HCT116 (cell line): ENCODE results near the gene OTUB2. TPM values are rescaled to one million over a fixed set of nuclear protein-coding genes. Genes with fewer than 3 reads are reported as not detected.
A peak's percentile ranks its signal among the peaks of the same experiment; 100 is the strongest.

Source experiments
- ATAC-seq: fragments of 200-7000 bp; cut with Tn5 transposase; 2 replicates; pipeline ENCODE4 v1.9.1; 2020; ENCODE audit warnings: mild to moderate bottlenecking, moderate library complexity
- BruUV-seq: library from RNA; stranded (reverse); fragments of 400-500 nt; replicated peaks from 2 replicates; lab custom pipeline; 2021; lab: Mats Ljungman, UMichigan
- CTCF ChIA-PET: fragments of 300-600 bp; sonication (Branson Sonifier 250); formaldehyde crosslinking; loops from one replicate; lab custom pipeline; 2021; ENCODE audit warnings: antibody characterized with exemption; lab: Charles Lee
- POLR2A ChIA-PET: fragments of 300-600, 350-600 bp; sonication (Branson Sonifier 250); formaldehyde crosslinking; loops from one replicate; lab custom pipeline; 2021; ENCODE audit warnings: antibody characterized with exemption; lab: Charles Lee
- RAD21 ChIA-PET, 2 experiments: fragments of 300-600 bp; sonication (Branson Sonifier 250); formaldehyde crosslinking; loops; one replicate each; lab custom pipeline; 2023; ENCODE audit warnings: low total read pairs in 2 of 2; ENCODE audit not compliant: uncharacterized antibody in 2 of 2, unreplicated experiment in 2 of 2, low non-redundant PET in 1 of 2; lab: Charles Lee
- DNase-seq: peaks from one replicate; pipeline ENCODE4 v3.0.0-alpha.2; 2010; ENCODE audit warnings: low read depth, low spot score
- H2AFZ ChIP-seq: fragments of 200-600 bp; shearing (Covaris generic), sonication (generic); 2 replicates; pipeline ENCODE4 v1.6.1; 2017; ENCODE audit warnings: low read depth, mixed run types, mixed read lengths, antibody characterized with exemption, low read length; ENCODE audit not compliant: poor library complexity, severe bottlenecking
- H3K27ac ChIP-seq: 2 replicates; pipeline ENCODE4 v1.5.1; 2012; ENCODE audit warnings: low read depth, low read length
- H3K27me3 ChIP-seq: fragments of 200-600 bp; sonication (generic); 2 replicates; pipeline ENCODE4 v1.6.1; 2016; ENCODE audit warnings: mixed run types, low read length, mixed read lengths; ENCODE audit not compliant: insufficient read depth
- H3K36me3 ChIP-seq, 2 experiments: fragments of 200-500 bp in 1 of 2; fragments of 200-600 bp in 1 of 2; sonication (Bioruptor generic) in 1 of 2; sonication (generic) in 1 of 2; 2 replicates each; pipeline versions ENCODE4 v1.5.1 to v1.6.1; 2014 to 2016; ENCODE audit warnings: low read length in 2 of 2, inconsistent platforms in 1 of 2, mixed read lengths in 1 of 2, mixed run types in 1 of 2; ENCODE audit not compliant: insufficient read depth in 2 of 2, control insufficient read depth in 1 of 2
- H3K4me1 ChIP-seq, 2 experiments: fragments of 200-600 bp in 1 of 2; sonication (generic) in 1 of 2; 2 replicates each; pipeline versions ENCODE4 v1.5.1 to v1.6.1; 2012 to 2017; ENCODE audit warnings: low read length in 2 of 2, inconsistent platforms in 1 of 2, mild to moderate bottlenecking in 1 of 2, mixed read lengths in 1 of 2, mixed run types in 1 of 2, moderate library complexity in 1 of 2; ENCODE audit not compliant: insufficient read depth in 2 of 2, control insufficient read depth in 1 of 2
- H3K4me2 ChIP-seq: fragments of 200-600 bp; sonication (generic); 2 replicates; pipeline ENCODE4 v1.6.1; 2017; ENCODE audit warnings: mixed run types, low read length, mixed read lengths
- H3K4me3 ChIP-seq, 2 experiments: fragments of 200-600 bp in 1 of 2; sonication (generic) in 1 of 2; replicated peaks in 1 of 2; 2 replicates each; pipeline ENCODE4 v1.5.1; 2011 to 2016; ENCODE audit warnings: low read length in 2 of 2, control low read depth in 1 of 2, low read depth in 1 of 2, mild to moderate bottlenecking in 1 of 2, mixed read lengths in 1 of 2, mixed run types in 1 of 2
- H3K79me2 ChIP-seq: fragments of 200-600 bp; sonication (generic); 2 replicates; pipeline ENCODE4 v1.6.1; 2017; ENCODE audit warnings: mild to moderate bottlenecking, mixed run types, low read length, moderate library complexity, mixed read lengths; ENCODE audit not compliant: insufficient read depth
- H3K9ac ChIP-seq: fragments of 200-600 bp; sonication (generic); 2 replicates; pipeline ENCODE4 v1.6.1; 2016; ENCODE audit warnings: low read length, mixed read lengths
- H3K9me2 ChIP-seq: fragments of 200-600 bp; sonication (generic), shearing (Covaris generic); 2 replicates; pipeline ENCODE4 v1.6.1; 2017; ENCODE audit warnings: mixed run types, mild to moderate bottlenecking, moderate library complexity; ENCODE audit not compliant: insufficient read depth
- H3K9me3 ChIP-seq, 2 experiments: fragments of 200-500 bp in 1 of 2; fragments of 200-600 bp in 1 of 2; sonication (Bioruptor generic) in 1 of 2; sonication (generic) in 1 of 2; 2 replicates each; pipeline ENCODE4 v1.6.1; 2014 to 2017; ENCODE audit warnings: low read length in 2 of 2, mixed read lengths in 2 of 2, inconsistent platforms in 1 of 2, low read depth in 1 of 2, mild to moderate bottlenecking in 1 of 2, mixed run types in 1 of 2, moderate library complexity in 1 of 2; ENCODE audit not compliant: control insufficient read depth in 1 of 2, insufficient read depth in 1 of 2
- H4K20me1 ChIP-seq: fragments of 200-600 bp; sonication (generic), shearing (Covaris generic); 2 replicates; pipeline ENCODE4 v1.6.1; 2017; ENCODE audit warnings: mixed run types, mild to moderate bottlenecking, moderate library complexity; ENCODE audit not compliant: insufficient read depth
- CBX3 ChIP-seq: IDR thresholded peaks from 2 replicates; pipeline ENCODE4 v1.6.1; 2012; ENCODE audit warnings: low read depth
- CTCF ChIP-seq, 3 experiments: fragments of 200-600 bp in 1 of 3; sonication (generic) in 1 of 3; IDR thresholded peaks in 2 of 3; conservative IDR thresholded peaks in 1 of 3; 2 replicates each; pipeline ENCODE4 v1.5.1; 2012 to 2017; ENCODE audit warnings: low read depth in 2 of 3, low read length in 2 of 3, antibody characterized with exemption in 1 of 3, borderline replicate concordance in 1 of 3, control low read depth in 1 of 3, mild to moderate bottlenecking in 1 of 3, mixed read lengths in 1 of 3, mixed run types in 1 of 3, moderate library complexity in 1 of 3; ENCODE audit not compliant: insufficient read depth in 1 of 3
- EGR1 ChIP-seq: IDR thresholded peaks from 2 replicates; pipeline ENCODE4 v1.6.1; 2012; ENCODE audit warnings: low read depth
- ELF1 ChIP-seq: IDR thresholded peaks from 2 replicates; pipeline ENCODE4 v1.6.1; 2012; ENCODE audit warnings: low read depth, borderline replicate concordance
- EZH2 ChIP-seq: fragments of 200-600 bp; sonication (generic); IDR thresholded peaks from 2 replicates; pipeline ENCODE4 v1.6.1; 2017; ENCODE audit warnings: antibody characterized with exemption, mixed run types
- FOSL1 ChIP-seq: IDR thresholded peaks from 2 replicates; pipeline ENCODE4 v1.6.1; 2012; ENCODE audit warnings: low read depth
- MAX ChIP-seq: IDR thresholded peaks from 2 replicates; pipeline ENCODE4 v1.6.1; 2012
- POLR2A ChIP-seq: IDR thresholded peaks from 2 replicates; pipeline ENCODE4 v1.7.0; 2011; ENCODE audit warnings: borderline replicate concordance; ENCODE audit not compliant: insufficient read depth, insufficient read length; ENCODE audit errors: extremely low read depth
- RAD21 ChIP-seq: IDR thresholded peaks from 2 replicates; pipeline ENCODE4 v1.6.1; 2012; ENCODE audit warnings: low read depth, mild to moderate bottlenecking
- REST ChIP-seq: IDR thresholded peaks from 2 replicates; pipeline ENCODE4 v1.6.1; 2012; ENCODE audit warnings: low read depth
- SIN3A ChIP-seq: IDR thresholded peaks from 2 replicates; pipeline ENCODE4 v1.6.1; 2012; ENCODE audit warnings: low read depth
- SP1 ChIP-seq: IDR thresholded peaks from 2 replicates; pipeline ENCODE4 v1.6.1; 2012; ENCODE audit warnings: low read depth
- SRF ChIP-seq: IDR thresholded peaks from 2 replicates; pipeline ENCODE4 v1.6.1; 2012; ENCODE audit warnings: low read depth
- TCF7L2 ChIP-seq: IDR thresholded peaks from 2 replicates; pipeline ENCODE4 v1.7.0; 2011; ENCODE audit warnings: borderline replicate concordance, inconsistent platforms; ENCODE audit not compliant: insufficient read depth, insufficient read length; ENCODE audit errors: extremely low read depth
- YY1 ChIP-seq: IDR thresholded peaks from 2 replicates; pipeline ENCODE4 v1.6.1; 2011; ENCODE audit warnings: low read length, low read depth, moderate library complexity, mild to moderate bottlenecking; ENCODE audit not compliant: insufficient replicate concordance; ENCODE audit errors: extremely low read depth
- ZBTB33 ChIP-seq: IDR thresholded peaks from 2 replicates; pipeline ENCODE4 v1.6.1; 2011; ENCODE audit warnings: mild to moderate bottlenecking, low read length, moderate library complexity; ENCODE audit not compliant: insufficient replicate concordance; ENCODE audit errors: extremely low read depth
- ZFX ChIP-seq: fragments of 450-650 bp; IDR thresholded peaks from 2 replicates; pipeline ENCODE4 v1.6.1; 2017
- ZNF274 ChIP-seq: fragments of 200-500 bp; sonication (Bioruptor generic); IDR thresholded peaks from 2 replicates; pipeline ENCODE4 v1.6.1; 2014; ENCODE audit warnings: mild to moderate bottlenecking, low read depth, low read length, inconsistent platforms
- intact Hi-C: fragments of 100-400 bp; cut with micrococcal nuclease; formaldehyde crosslinking; loops from 2 replicates; pipeline ENCODE4 v1.10.0; 2022
- total RNA-seq: library from RNA; stranded (reverse); gene quantifications from one replicate; pipeline ENCODE4 v1.2.1, GENCODE V29; 2021; ENCODE audit not compliant: unreplicated experiment

The OTUB2 gene
- total RNA-seq, 1 experiment from 2014 or later, result 6.6 TPM

- Histone ChIP-seq H3K9ac (peak overlapping the region; percentile 75), H3K9me2 (no peaks in the 10 kb centered on the region), H3K9me3 (no peaks in the 10 kb centered on the region), H4K20me1 (no peaks in the 10 kb centered on the region), H3K27ac (peak overlapping the region; percentile 11; the same call in 1 of the 2 replicates), H3K4me2 (peak overlapping the region; percentile 93), H2AFZ (no peak overlapping the region), H3K4me3 (peak overlapping the region; percentile 49 to 66), H3K4me1 (peaks cover 29 to 55% of the 10 kb centered on the region in 2 experiments), H3K27me3 (no peaks in the 10 kb centered on the region), H3K79me2 (no peaks in the 10 kb centered on the region; the same call in 1 of the 2 replicates), H3K36me3 (no peaks in the 10 kb centered on the region)
- ChIA-PET POLR2A (interaction anchor here (1.5 kb wide), 1 partner anchor 88 kb away, joined by 5 read pairs; no protein-coding TSS in a partner anchor), CTCF (interaction anchor here (0.9 to 2.8 kb wide), 10 partner anchors 8 to 109 kb away, joined by 3 to 22 read pairs (median 4); no protein-coding TSS in a partner anchor), RAD21 (interaction anchor here (0.9 to 1.8 kb wide), 6 partner anchors 9 to 109 kb away, joined by 3 to 6 read pairs (median 4); no protein-coding TSS in a partner anchor)
- intact Hi-C loops, result no loop called here
- DNase-seq (no peak), ATAC-seq (peak; percentile 60)
- no TSS peak for BruUV-seq
- TF ChIP-seq MAX (no peak), SRF (no peak), RAD21 (no peak), ELF1 (no peak), SP1 (no peak), SIN3A (no peak), CBX3 (no peak), ZBTB33 (no peak), POLR2A (no peak), EGR1 (no peak), CTCF (IDR thresholded peaks at IDR 0.05 in 2 of 3, conservative IDR thresholded peaks at IDR 0.05 in 1 of 3; ENCODE audit: borderline replicate concordance in 1 of 3, insufficient read depth in 1 of 3, low read depth in 2 of 3, low read length in 2 of 3) (no peak; a peak in 1 of 6 replicates), ZNF274 (no peak), ZFX (no peak), EZH2 (no peak), TCF7L2 (no peak), YY1 (no peak), REST (no peak), FOSL1 (no peak)
These were observed 1.7 kb downstream of the OTUB2 start for GRCh38 chr14:94027566-94028449.
